ENCODE measurements around the gene MLST8.

DNA sequence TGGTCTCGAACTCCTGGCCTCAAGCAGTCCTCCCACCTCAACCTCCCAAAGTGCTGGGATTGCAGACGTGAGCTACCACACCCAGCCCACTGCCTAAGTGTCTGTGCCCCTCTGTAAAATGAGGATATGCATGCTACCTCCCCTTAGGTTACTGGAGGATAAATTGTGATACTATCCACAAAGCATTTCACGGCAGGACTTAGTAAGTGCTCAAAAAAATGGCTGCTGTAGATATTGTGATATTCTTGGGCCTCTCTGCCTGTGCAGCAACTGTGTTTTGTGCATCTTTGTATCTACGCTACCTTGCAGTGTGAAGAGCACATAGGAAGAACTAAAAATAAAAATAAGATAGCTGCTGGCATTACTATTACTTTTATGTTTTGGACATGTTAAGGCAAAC is 7.0 kb upstream of the MLST8 start:
- TF ChIP-seq GATA3 (IDR thresholded peaks at IDR 0.05; ENCODE audit: low read depth, low read length) (no peak), GATA2 (IDR thresholded peaks at IDR 0.05; ENCODE audit: low read depth, low read length) (no peak)
